Glomerular visceral epithelial cell (primary cell): ENCODE data around the gene TRAPPC2L.
"Not testable (repeated sequence)": the region's sequence is repeated elsewhere in the genome, so short reads cannot be mapped to it uniquely, and the experiment has no call there.

Source experiments
- DNase-seq: peaks from one replicate; pipeline ENCODE4 v3.0.0-alpha.2; 2016; ENCODE audit errors: extremely low spot score

The TRAPPC2L gene

GRCh38 chr16:88877564-88878289, 20.8 kb downstream of the TRAPPC2L start:
- no peak for DNase-seq

DNA sequence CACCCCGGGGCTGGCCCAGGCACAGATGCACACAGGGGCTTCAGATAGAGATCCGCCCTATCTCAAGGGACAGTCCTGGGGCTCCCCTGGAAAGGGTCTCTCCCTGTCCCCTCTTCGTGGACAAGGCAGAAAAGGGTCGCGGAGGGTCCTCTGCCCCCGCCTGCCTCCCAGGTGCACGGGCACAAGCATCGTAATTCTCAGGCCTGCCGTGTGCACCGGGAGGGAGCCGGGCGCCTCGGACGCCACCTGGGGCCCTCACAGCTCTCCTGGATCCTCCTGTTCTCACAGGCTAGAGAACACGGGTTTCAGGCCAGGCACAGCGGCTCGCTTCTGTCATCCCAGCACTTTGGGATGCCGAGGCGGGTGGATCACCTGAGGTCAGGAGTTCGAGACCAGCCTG, 21.4 kb downstream of the TRAPPC2L start:
- no peak for DNase-seq

DNA sequence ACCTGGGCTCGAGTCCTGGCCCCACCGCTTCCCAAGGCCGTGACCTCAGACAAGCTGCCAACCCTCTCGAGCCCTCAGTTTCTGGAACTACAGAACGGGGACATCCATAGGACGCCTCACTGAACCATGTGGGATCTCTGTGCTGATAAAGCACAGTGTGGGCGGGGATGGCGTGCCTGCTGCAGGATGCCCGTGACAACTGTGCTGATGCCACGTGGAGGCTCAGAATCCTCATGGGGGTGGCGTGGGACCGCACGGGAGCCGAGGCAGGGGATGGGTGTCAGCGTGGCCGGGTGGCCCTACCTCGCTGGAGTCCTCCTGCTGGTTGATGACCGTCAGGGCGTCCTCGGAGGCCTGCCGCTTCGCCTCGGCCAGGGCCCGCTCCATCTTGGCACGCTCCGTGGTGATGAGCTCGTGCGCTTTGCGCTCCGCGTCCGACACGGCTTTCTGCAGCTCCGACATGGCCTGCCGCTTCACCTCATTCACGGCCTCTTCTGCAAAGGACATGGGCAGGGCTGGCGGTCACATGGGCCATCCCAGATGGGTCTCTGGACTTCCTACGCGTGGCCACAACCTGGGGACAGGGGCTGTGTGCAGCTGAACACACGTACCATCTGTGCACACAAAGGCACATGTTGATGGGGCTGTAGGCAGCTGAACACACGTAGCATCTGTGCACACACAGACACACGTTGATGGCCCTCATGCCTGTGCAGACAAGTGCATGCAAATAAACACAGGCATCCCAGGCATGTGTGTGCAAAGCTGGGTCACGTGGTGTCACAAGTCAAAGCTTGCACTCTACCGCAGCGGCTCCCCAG, 22.2 kb downstream of the TRAPPC2L start:
- DNase-seq = no peak

- no peak for DNase-seq
Measured at GRCh38 chr16:88879788-88880055, 22.8 kb downstream of the TRAPPC2L start.

DNA sequence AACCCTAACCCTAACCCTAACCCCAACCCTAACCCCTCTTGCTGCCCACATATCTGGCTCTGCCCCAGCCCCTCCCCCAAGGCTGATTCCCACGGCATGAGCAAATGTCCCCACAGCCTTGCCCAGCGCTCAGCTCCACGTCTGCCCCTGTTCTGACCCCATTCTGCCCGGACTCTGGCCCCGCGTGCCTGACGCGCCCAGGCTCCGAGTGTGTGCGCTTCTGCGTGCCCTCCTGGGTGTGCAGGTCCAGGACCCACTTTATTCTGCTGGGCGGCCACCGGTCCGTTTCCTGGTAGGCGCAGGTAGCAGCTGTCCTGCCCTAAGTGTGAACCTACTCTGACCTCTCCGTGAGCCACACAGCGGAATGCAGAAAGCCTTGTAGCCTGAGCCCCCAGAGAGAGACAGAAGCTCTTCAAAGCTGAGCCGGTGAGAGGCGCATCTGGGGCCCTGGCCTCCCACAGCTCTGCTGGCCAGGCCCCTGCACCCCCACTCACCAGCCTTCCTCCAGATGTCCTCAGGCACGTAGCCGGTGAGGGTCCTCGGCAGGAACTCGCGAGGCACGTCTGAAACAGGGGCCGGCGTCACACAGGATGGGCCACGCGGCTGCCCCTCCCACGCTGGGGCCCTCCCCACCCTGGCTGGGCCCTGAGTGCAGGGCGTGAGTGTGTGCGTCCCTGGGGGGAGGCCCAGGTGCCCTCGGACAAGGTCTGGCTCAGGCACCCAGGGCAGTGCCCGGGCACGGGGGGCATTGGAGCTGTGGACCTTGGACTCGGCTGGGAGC, 23.5 kb downstream of the TRAPPC2L start:
- DNase-seq = no peak

DNA sequence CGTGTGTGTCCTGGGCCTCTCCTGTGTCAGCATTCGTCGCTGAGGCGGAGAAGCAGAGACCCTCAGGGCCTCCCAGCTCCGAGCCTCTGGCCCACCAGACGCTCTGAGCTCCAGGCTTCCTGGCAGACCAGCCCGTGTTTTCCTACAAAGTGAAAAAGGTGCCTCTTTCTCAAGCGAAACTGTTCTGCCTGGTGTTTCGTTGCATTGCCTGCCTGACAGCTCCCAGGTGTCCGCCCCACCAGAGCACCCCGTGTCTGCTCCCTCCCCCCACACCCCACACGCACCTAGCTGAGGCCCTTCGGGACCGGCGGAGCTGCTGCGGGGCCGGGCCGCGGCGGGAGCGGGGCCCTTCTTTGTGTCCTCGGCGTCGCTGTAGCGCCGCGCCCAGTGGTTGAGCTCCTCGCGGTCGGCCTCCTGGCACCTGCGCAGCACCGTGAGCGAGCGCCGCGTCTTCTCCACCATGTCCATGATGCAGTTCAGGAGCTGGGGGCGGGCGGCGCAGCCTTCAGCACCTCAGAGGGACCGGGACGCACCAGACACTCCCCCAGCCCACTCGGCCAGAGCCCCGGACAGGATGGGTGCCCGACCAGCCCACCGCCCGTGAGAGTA, 24.2 kb downstream of the TRAPPC2L start:
- no peak for DNase-seq

DNA sequence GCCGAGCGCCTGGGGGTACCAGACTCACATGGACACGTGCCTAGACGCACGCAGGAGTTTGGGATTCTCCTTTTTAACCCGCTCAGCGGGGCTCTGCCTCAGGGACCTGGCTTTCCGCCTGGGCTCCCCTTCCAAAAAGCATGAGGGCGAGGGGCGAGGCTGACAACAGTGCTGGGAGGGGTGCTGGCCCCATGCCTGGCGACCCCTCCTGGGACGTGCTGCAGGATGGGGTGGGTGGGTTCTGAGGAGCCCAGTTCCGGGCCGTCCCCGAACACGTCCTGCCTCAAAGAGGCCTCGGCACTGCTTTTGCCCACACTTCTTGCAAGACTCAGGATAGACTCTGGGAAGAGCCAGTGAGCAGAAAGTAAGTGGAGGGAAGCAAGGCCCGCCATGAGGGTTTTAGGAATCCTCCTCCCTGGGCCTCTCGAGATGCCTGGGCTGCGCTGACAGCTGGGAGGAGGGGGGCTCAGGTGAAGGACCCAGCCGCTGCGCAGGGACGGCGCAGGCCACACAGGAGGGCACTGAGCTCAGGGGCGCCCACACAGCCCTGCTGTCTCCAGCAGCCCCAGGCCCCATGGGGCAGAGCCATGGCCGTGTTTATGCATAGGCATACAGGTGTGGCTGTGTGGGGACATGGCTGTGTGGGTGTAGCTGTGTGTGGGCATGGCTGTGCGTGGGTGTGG, 24.9 kb downstream of the TRAPPC2L start:
- no peak for DNase-seq

- DNase-seq = no peak
Measured at GRCh38 chr16:88882358-88883030, 25.6 kb downstream of the TRAPPC2L start.

GRCh38 chr16:88883117-88883895, 26.4 kb downstream of the TRAPPC2L start:
- DNase-seq = no peak

GRCh38 chr16:88883946-88884345, 27.0 kb downstream of the TRAPPC2L start:
- no peak for DNase-seq

DNA sequence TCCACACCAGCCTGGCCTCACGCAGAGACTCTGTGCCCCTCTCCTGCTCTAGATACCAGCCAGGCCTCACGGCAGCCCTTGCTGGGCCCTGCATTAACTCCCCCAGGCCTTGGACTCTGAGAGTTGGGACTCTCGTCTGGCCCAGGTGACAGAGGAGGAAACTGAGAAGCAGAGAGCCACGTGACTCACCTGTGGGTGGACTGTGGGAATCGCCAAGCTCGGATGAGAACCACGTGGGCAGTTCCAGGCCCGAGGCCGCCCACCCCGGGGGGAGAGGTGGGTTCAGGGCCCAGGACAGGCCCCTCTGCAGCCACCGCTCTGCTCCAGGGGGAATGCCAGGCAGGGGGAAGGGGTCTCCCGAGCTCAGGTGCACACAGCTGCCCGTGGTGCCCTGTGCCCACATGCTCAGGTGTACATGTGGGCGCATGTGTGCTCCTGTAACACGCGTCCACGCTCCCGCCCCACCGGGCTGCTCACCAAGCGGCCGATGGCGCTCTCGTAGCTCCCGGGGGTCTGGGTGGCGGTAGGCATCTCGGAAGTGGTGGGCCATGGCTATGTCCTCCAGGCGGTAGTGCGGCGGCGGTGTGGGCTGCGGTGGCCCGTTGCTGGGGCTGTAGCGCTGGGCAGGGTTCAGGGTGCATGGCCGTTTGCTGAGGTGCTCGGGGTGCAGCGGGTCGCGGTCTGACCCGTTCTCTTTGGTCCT, 27.8 kb downstream of the TRAPPC2L start:
- DNase-seq = no peak

DNA sequence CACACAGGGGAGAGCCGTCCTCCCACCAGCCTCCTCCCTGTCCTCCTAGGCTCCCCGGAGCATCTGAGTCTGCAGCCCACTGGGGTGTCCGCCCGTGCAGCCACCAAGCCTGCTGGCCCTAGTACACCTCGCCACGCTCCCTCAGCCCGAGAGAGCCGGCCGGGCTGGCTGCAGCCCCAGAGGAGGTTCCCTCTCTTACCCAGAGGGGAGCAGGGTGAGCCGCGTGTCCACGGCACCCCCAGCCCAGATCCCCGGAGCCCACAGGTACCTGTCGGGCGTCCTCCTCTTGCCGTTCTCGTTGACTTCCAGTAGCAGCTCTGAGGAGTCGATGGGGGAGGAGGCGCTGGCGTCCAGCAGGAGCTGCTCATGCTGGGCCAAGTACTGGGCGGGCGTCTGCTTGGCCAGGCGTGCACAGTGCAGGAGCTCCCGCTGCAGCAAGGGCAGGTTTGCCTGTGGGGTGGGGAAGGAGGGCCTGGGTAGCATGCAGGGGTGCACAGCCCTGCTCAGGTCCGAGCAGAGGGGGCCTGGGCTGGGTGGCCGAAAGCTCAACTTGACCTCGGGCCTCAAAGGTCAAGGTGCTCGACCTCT, 28.9 kb downstream of the TRAPPC2L start:
- DNase-seq = no peak

GRCh38 chr16:88886420-88886844, 29.5 kb downstream of the TRAPPC2L start:
- no peak for DNase-seq

DNA sequence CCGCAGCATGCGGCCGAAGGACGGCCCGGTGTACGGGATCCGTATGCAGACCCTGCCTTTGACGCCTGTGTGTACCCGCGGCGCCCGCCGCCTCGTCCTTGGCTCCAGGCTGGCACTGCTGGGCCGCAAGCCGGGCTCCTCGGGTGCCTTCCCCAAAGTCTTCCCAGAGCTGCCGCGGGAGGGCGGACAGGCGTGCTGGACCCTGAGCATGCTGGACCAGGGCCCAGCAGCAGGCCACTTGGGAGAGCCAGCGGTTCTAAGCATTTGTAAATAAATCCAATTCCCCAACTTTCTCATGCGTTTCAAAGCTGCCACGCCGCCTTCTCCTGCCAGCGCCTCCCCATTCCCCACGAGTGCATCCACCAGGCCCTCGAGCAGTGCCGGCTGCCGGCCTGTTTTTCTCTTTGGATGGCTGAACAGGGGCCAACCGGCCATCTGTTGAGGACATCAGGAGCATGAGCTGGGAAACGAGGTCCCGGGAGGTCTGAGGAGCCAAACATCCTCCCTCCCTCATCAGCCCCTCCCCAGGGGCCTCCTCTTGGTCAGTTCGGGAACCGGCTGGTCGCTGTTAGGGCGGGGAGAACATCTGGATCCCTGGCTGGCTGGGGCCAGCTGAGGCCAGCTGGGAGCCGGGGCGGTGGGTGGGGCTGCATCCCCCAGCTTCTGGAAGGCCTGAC, 30.1 kb downstream of the TRAPPC2L start:
- DNase-seq = no peak

DNA sequence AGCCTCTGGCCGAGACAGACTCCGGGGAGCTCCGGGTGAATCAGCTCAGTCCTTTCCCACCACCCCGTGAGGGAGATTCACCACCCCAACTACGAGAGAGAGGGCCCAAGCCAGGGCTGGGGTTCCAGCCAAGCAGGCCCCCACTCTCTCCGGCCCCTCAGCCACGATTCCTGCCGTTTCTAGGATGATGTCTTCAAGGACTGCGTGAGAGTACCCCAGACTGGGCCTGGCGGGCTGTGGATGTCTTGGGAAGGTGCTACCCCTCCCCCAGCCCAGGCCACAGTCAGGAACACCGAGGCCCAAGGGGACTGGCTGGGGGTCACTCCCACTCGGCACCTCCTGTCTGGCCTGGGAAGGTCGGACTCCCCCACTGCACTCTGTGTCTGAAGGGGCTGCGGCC, 31.1 kb downstream of the TRAPPC2L start:
- no peak for DNase-seq

DNA sequence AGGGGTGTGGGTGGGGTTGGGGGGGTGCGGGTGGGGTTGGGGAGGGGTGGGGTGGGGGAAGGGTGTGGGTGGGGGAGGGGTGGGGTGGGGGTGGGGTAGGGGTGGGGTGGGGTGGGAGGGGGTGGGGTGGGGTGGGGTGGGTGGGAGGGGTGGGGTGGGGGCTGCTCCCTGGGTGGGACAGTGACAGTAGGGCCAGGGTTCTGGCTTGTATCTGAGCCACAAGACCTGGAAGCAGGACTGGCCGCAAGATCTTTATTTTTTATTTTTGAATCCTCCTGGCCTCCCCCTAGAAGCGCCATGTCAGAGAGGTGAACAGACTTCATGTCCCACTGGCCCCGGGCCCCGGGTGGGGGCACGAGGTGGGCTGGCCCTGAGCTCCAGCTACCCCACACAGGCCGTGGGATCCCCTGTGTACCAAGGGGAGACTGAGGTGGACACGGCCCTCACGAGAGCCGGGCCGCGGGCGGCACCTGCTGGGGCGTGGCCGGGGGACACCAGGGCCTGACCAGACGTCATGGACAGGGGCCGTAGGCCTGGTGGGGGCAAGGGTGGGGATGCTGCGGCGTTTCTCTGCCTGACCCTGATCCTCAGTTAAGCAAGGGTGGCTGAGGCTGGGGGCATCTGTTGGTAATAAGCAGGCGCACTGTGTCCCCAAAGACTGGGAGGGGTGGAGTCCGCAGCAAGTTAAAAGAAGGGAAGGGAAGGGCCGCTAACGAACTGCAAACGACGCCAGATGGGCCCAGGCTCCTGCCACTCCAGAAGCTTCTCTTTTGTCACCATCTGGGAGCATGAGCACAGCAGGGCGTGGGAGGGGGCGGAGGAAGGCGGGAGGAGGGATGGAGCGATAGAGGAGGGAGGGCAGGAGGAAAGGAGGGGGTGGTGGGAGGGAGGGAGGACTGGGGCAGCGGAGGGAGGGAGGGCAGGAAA, 31.8 kb downstream of the TRAPPC2L start:
- no peak for DNase-seq

DNA sequence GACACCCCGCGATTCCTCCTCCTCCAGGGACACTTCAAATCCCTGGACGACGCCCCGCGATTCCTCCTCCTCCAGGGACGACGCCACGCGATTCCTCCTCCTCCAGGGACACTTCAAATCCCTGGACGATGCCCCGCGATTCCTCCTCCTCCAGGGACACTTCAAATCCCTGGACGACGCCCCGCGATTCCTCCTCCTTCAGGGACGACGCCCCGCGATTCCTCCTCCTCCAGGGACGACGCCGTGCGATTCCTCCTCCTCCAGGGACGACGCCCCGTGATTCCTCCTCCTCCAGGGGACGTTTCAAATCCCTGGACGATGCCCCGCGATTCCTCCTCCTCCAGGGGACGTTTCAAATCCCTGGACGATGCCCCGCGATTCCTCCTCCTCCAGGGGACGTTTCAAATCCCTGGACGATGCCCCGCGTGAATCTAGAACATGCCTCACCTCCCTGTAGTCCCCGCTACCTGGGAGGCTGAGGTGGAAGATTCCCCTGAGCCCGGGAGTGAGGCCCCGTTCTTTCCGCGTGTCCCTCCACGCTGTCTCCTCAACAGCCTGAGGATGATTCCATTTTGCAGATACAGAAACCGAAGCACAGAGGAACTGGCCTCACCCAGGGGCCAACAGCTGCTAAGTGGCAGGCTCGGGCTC, 32.9 kb downstream of the TRAPPC2L start:
- not testable (repeated sequence) for DNase-seq
